ENCODE results near the gene UQCC3. TPM values are rescaled to one million over a fixed set of nuclear protein-coding genes. Genes with fewer than 3 reads are reported as not detected.

Gene UQCC3
- total and polyA plus RNA-seq, 2 of the 13 experiments (the other 11 are each of a cell fraction or from before 2014, with no cell fraction given) = 7.7 to 16.0 TPM

DNA sequence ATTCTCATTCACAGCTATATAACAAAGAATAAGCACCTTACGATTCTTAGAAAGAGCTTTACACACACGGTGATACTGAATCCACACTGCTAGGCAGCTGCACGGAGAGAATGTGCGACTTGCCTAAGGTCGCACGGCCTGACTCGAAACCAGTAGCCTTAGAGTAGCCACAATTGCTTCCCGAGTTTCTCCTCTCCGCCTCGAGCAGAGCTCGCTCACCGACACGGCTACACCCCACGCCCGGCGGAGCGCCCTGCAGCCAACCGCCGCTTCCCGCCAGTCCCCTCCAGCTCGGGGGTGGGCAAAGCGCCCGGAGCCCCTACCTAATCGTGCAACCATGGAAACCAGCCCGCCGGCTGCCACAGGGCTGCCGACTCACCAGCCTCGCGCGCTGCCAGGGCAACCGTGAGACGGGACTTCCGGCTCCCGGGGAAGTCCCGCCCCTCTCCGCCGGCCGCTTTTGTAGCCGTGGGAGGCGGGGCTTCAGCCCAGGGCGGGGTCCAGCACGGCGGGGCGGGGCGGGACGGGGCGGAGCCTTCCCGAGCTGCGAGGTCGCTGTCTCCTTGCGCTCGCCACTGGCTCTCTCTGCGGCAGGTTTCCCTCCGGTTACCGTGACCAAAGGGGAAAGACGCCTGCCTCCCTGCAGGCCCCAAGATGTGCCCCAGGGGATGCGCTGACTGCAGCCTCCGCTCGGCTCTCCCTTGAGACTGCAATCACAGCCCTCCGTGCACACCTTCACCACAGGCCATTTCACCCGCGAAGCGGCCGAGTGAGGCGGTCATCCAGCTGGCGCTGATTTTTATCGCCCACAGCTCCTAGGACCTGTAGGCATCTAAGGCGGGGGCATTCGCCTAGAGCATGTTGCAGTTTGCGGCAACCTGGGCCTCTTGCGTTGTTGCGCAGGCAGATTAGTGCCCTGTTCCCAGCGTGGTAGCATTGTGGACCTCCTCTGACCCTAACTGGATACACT lies 34.7 kb downstream of the UQCC3 start (continued):
- TF ChIP-seq ZFP41 (CRISPR knock-in tag; IDR thresholded peaks at IDR 0.05; ENCODE audit: borderline replicate concordance) (no peak), KLF6 (CRISPR knock-in tag; IDR thresholded peaks at IDR 0.05) (no peak), WIZ (CRISPR knock-in tag; IDR thresholded peaks at IDR 0.05) (no peak), MEIS1 (CRISPR knock-in tag; IDR thresholded peaks at IDR 0.05; ENCODE audit: borderline replicate concordance) (no peak), NFKB2 (CRISPR knock-in tag; IDR thresholded peaks at IDR 0.05; ENCODE audit: borderline replicate concordance) (no peak), ZC3H13 (CRISPR knock-in tag; IDR thresholded peaks at IDR 0.05) (peak; percentile 97), ZFP62 (CRISPR knock-in tag; IDR thresholded peaks at IDR 0.05) (no peak), DNMT3B (CRISPR knock-in tag; conservative IDR thresholded peaks at IDR 0.05) (no peak), ZNF713 (CRISPR knock-in tag; IDR thresholded peaks at IDR 0.05) (no peak), FOSL2 (CRISPR knock-in tag; IDR thresholded peaks at IDR 0.05) (no peak), SMARCC2 (IDR thresholded peaks at IDR 0.05) (no peak), KMT2B (CRISPR knock-in tag; IDR thresholded peaks at IDR 0.05) (0 out of 2 replicates have a peak, but pooled peaks have one; percentile 32), ATM (IDR thresholded peaks at IDR 0.05; ENCODE audit: borderline replicate concordance) (no peak), MBNL3 (CRISPR knock-in tag; conservative IDR thresholded peaks at IDR 0.05) (no peak), ZNF441 (CRISPR knock-in tag; IDR thresholded peaks at IDR 0.05; ENCODE audit: borderline replicate concordance) (no peak), ZNF572 (CRISPR knock-in tag; IDR thresholded peaks at IDR 0.05) (no peak), XRCC5 (optimal IDR thresholded peaks at IDR 0.05; ENCODE audit: low read length) (peak; percentile 35), EEA1 (CRISPR knock-in tag; IDR thresholded peaks at IDR 0.05; ENCODE audit: borderline replicate concordance) (no peak), SSRP1 (CRISPR knock-in tag; IDR thresholded peaks at IDR 0.05) (no peak), GZF1 (CRISPR knock-in tag; IDR thresholded peaks at IDR 0.05) (no peak), ZNF350 (CRISPR knock-in tag; IDR thresholded peaks at IDR 0.05; ENCODE audit: borderline replicate concordance, low read depth) (0 out of 2 replicates have a peak, but pooled peaks have one; percentile 29)
- TF ChIP-seq, protein P1, sequence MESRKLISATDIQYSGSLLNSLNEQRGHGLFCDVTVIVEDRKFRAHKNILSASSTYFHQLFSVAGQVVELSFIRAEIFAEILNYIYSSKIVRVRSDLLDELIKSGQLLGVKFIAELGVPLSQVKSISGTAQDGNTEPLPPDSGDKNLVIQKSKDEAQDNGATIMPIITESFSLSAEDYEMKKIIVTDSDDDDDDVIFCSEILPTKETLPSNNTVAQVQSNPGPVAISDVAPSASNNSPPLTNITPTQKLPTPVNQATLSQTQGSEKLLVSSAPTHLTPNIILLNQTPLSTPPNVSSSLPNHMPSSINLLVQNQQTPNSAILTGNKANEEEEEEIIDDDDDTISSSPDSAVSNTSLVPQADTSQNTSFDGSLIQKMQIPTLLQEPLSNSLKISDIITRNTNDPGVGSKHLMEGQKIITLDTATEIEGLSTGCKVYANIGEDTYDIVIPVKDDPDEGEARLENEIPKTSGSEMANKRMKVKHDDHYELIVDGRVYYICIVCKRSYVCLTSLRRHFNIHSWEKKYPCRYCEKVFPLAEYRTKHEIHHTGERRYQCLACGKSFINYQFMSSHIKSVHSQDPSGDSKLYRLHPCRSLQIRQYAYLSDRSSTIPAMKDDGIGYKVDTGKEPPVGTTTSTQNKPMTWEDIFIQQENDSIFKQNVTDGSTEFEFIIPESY (CRISPR knock-in tag; IDR thresholded peaks at IDR 0.05) = peak; percentile 92
- TF ChIP-seq, protein P2, sequence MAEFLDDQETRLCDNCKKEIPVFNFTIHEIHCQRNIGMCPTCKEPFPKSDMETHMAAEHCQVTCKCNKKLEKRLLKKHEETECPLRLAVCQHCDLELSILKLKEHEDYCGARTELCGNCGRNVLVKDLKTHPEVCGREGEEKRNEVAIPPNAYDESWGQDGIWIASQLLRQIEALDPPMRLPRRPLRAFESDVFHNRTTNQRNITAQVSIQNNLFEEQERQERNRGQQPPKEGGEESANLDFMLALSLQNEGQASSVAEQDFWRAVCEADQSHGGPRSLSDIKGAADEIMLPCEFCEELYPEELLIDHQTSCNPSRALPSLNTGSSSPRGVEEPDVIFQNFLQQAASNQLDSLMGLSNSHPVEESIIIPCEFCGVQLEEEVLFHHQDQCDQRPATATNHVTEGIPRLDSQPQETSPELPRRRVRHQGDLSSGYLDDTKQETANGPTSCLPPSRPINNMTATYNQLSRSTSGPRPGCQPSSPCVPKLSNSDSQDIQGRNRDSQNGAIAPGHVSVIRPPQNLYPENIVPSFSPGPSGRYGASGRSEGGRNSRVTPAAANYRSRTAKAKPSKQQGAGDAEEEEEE (CRISPR knock-in tag; IDR thresholded peaks at IDR 0.05; ENCODE audit: borderline replicate concordance) = no peak
- TF ChIP-seq, protein P3, sequence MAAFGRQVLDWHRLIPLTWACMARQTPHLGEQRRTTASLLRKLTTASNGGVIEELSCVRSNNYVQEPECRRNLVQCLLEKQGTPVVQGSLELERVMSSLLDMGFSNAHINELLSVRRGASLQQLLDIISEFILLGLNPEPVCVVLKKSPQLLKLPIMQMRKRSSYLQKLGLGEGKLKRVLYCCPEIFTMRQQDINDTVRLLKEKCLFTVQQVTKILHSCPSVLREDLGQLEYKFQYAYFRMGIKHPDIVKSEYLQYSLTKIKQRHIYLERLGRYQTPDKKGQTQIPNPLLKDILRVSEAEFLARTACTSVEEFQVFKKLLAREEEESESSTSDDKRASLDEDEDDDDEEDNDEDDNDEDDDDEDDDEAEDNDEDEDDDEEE (CRISPR knock-in tag; IDR thresholded peaks at IDR 0.05) = 0 out of 2 replicates have a peak, but pooled peaks have one; percentile 55
- TF ChIP-seq, protein P4, sequence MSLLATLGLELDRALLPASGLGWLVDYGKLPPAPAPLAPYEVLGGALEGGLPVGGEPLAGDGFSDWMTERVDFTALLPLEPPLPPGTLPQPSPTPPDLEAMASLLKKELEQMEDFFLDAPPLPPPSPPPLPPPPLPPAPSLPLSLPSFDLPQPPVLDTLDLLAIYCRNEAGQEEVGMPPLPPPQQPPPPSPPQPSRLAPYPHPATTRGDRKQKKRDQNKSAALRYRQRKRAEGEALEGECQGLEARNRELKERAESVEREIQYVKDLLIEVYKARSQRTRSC (CRISPR knock-in tag; IDR thresholded peaks at IDR 0.05; ENCODE audit: low read depth) = no peak
